ENCODE measurements around the gene NDUFB7. TPM values are rescaled to one million over a fixed set of nuclear protein-coding genes. Genes with fewer than 3 reads are reported as not detected.

NDUFB7 gene
- total and polyA plus RNA-seq, 7 experiments from 2014 or later: 50.6 to 210 (median 70.8) TPM

- peak; percentile 91 for ATAC-seq
- Histone ChIP-seq H3K9me3 (ENCODE audit: control insufficient read depth in 2 of 3, low read length in 3 of 3) (no peaks in the 10 kb centered on the region), H3K27me3 (ENCODE audit: control insufficient read depth in 2 of 2, insufficient read depth in 2 of 2, low read length in 2 of 2) (no peaks in the 10 kb centered on the region), H3K27ac (ENCODE audit: low read depth, low read length) (no peak overlapping the region), H3K4me1 (ENCODE audit: control insufficient read depth in 2 of 2, insufficient read depth in 2 of 2, low read length in 2 of 2) (peaks cover 15 to 53% of the 10 kb centered on the region in 2 donors), H3K36me3 (ENCODE audit: control insufficient read depth in 2 of 3, insufficient read depth in 3 of 3, low read length in 3 of 3) (peaks cover 0 to 20% (median 0%) of the 10 kb centered on the region in 3 experiments), H3K4me3 (ENCODE audit: low read length) (peak overlapping the region; percentile 10)
- peak overlapping the region in 8 of 9 donors; percentile 79 to 90 (median 84) for H3K27ac Mint-ChIP-seq
- peak; percentile 42 to 75 (median 60) for DNase-seq
- no peaks in the 10 kb centered on the region for H3K27me3 Mint-ChIP-seq
- no peaks in the 10 kb centered on the region for H3K9me3 Mint-ChIP-seq
- intact Hi-C loops (cut with micrococcal nuclease): loop anchor here in 1 of 2 donors (1.0 to 10.0 kb wide), 3 partner anchors 16 to 422 kb away; partner anchors contain the start of genes ASF1B and NDUFB7
- peak overlapping the region; percentile 29 to 79 (median 68) for H3K4me3 Mint-ChIP-seq
- H3K36me3 Mint-ChIP-seq: peaks cover 0 to 4% (median 0%) of the 10 kb centered on the region in 5 donors
- ChIA-PET POLR2A (interaction anchor here (0.6 to 3.4 kb wide), 11 partner anchors 9 to 84 kb away, joined by 3 to 30 read pairs (median 4); partner anchors contain the start of genes DNAJB1 and NDUFB7), CTCF (interaction anchor here (0.6 to 2.2 kb wide), 8 partner anchors 9 to 54 kb away, joined by 3 to 12 read pairs (median 6); partner anchors contain the start of genes DNAJB1 and NDUFB7)
- H3K4me1 Mint-ChIP-seq: peaks cover 28 to 71% (median 40%) of the 10 kb centered on the region in 7 donors
Measured at GRCh38 chr19:14556662-14557188, 15.1 kb downstream of the NDUFB7 start.

GRCh38 chr19:14555918-14556661, 15.8 kb downstream of the NDUFB7 start:
- intact Hi-C loops (cut with micrococcal nuclease): loop anchor here in 1 of 2 donors (1.0 to 10.0 kb wide), 3 partner anchors 17 to 421 kb away; partner anchors contain the start of genes ASF1B and NDUFB7

DNA sequence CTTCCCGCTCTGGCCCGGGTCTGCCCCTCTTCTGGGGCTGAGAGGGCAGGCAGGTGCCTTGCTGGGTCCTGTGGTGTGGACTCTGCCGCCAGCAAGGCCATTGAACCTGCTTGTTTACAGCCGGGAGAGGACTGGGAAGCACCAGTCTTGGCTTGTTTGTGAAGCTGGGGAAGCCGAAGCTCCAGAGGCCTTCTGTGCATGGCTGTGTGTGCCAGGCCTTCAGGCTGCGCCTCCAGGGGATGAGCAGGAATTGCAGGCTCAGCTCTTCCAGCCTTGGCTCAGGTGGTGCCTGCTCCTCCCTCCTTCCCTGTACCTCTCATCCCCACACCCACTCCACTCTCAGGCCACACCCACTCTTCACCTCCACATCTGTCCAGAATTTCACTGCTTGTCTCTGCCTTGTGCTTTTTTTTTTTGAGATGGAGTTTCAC, 17.5 kb downstream of the NDUFB7 start:
- ATAC-seq: no peak
- Mint-ChIP-seq H3K4me3 (peak overlapping the region in 4 of 10 donors; percentile 16 to 33 (median 24)), H3K27ac (peak overlapping the region in 7 of 9 donors; percentile 69 to 94 (median 77)), H3K27me3 (no peaks in the 10 kb centered on the region), H3K9me3 (no peaks in the 10 kb centered on the region), H3K36me3 (peaks cover 0 to 8% (median 4%) of the 10 kb centered on the region in 5 donors), H3K4me1 (peaks cover 40 to 82% (median 54%) of the 10 kb centered on the region in 7 donors)
- H3K9me3 ChIP-seq (ENCODE audit: control insufficient read depth in 2 of 3, low read length in 3 of 3): no peaks in the 10 kb centered on the region
- ChIA-PET CTCF (interaction anchor here (0.6 to 1.9 kb wide), 3 partner anchors 50 to 547 kb away, joined by 3 to 6 read pairs (median 3); no protein-coding TSS in a partner anchor), POLR2A (interaction anchor here (0.6 to 2.6 kb wide), 7 partner anchors 7 to 196 kb away, joined by 3 to 14 read pairs (median 4); partner anchors contain the start of gene DNAJB1)
- peaks cover 0 to 29% (median 0%) of the 10 kb centered on the region in 3 experiments for H3K36me3 ChIP-seq (ENCODE audit: control insufficient read depth in 2 of 3, insufficient read depth in 3 of 3, low read length in 3 of 3)
- no peaks in the 10 kb centered on the region for H3K27me3 ChIP-seq (ENCODE audit: control insufficient read depth in 2 of 2, insufficient read depth in 2 of 2, low read length in 2 of 2)
- H3K4me3 ChIP-seq (ENCODE audit: low read length): no peak overlapping the region
- H3K4me1 ChIP-seq (ENCODE audit: control insufficient read depth in 2 of 2, insufficient read depth in 2 of 2, low read length in 2 of 2): peaks cover 24 to 60% of the 10 kb centered on the region in 2 donors
- H3K27ac ChIP-seq (ENCODE audit: low read depth, low read length): no peak overlapping the region
- DNase-seq: no peak
- intact Hi-C loops (cut with micrococcal nuclease): loop anchor here in 1 of 2 donors (5.0 to 10.0 kb wide), 2 partner anchors 122 to 420 kb away; partner anchors contain the start of genes ASF1B and PKN1

More at GRCh38 chr19:14555918-14556661, 15.8 kb downstream of the NDUFB7 start:
- Mint-ChIP-seq H3K36me3 (peaks cover 0 to 4% (median 0%) of the 10 kb centered on the region in 5 donors), H3K27ac (peak overlapping the region in 8 of 9 donors; percentile 79 to 90 (median 84)), H3K4me1 (peaks cover 34 to 74% (median 43%) of the 10 kb centered on the region in 7 donors), H3K9me3 (no peaks in the 10 kb centered on the region), H3K4me3 (peak overlapping the region; percentile 29 to 79 (median 68)), H3K27me3 (no peaks in the 10 kb centered on the region)
- no peak for DNase-seq
- no peak overlapping the region for H3K27ac ChIP-seq (ENCODE audit: low read depth, low read length)
- no peak for ATAC-seq
- ChIA-PET POLR2A (interaction anchor here (1.0 to 3.4 kb wide), 10 partner anchors 8 to 83 kb away, joined by 3 to 30 read pairs (median 4); partner anchors contain the start of genes DNAJB1 and NDUFB7), CTCF (interaction anchor here (0.6 to 2.2 kb wide), 10 partner anchors 9 to 529 kb away, joined by 3 to 12 read pairs (median 6); partner anchors contain the start of genes DNAJB1 and NDUFB7)
- no peaks in the 10 kb centered on the region for H3K27me3 ChIP-seq (ENCODE audit: control insufficient read depth in 2 of 2, insufficient read depth in 2 of 2, low read length in 2 of 2)
- peaks cover 21 to 59% of the 10 kb centered on the region in 2 donors for H3K4me1 ChIP-seq (ENCODE audit: control insufficient read depth in 2 of 2, insufficient read depth in 2 of 2, low read length in 2 of 2)
- H3K36me3 ChIP-seq (ENCODE audit: control insufficient read depth in 2 of 3, insufficient read depth in 3 of 3, low read length in 3 of 3): peaks cover 0 to 20% (median 0%) of the 10 kb centered on the region in 3 experiments
- H3K4me3 ChIP-seq (ENCODE audit: low read length): peak overlapping the region; percentile 10
- H3K9me3 ChIP-seq (ENCODE audit: control insufficient read depth in 2 of 3, low read length in 3 of 3): no peaks in the 10 kb centered on the region

DNA sequence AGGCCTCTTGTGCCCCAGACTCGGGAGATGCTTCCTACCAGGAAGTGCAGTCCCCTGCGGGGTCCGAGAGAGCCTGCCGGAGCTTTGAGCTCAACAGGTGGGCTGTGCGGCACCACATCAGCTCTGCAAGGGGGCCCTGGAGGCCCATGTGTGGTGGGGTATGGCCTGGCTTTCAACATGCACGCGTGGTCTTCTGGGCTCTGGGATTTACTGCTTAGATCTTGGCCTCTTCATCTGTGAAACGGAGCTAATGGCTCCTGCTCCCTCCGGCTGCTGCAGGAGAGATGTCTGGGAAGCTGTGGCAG, 18.0 kb downstream of the NDUFB7 start:
- ChIA-PET CTCF (interaction anchor here (0.7 to 1.9 kb wide), 3 partner anchors 11 to 55 kb away, joined by 3 to 6 read pairs (median 3); no protein-coding TSS in a partner anchor), POLR2A (interaction anchor here (0.6 to 2.6 kb wide), 8 partner anchors 8 to 196 kb away, joined by 3 to 14 read pairs (median 4); partner anchors contain the start of gene DNAJB1)
- Mint-ChIP-seq H3K27me3 (no peaks in the 10 kb centered on the region), H3K27ac (peak overlapping the region in 7 of 9 donors; percentile 63 to 91 (median 77)), H3K9me3 (no peaks in the 10 kb centered on the region), H3K4me3 (peak overlapping the region in 1 of 10 donors; percentile 26), H3K4me1 (peaks cover 40 to 77% (median 54%) of the 10 kb centered on the region in 7 donors), H3K36me3 (peaks cover 0 to 8% (median 4%) of the 10 kb centered on the region in 5 donors)
- Histone ChIP-seq H3K4me3 (ENCODE audit: low read length) (no peak overlapping the region), H3K27me3 (ENCODE audit: control insufficient read depth in 2 of 2, insufficient read depth in 2 of 2, low read length in 2 of 2) (no peaks in the 10 kb centered on the region), H3K9me3 (ENCODE audit: control insufficient read depth in 2 of 3, low read length in 3 of 3) (no peaks in the 10 kb centered on the region), H3K4me1 (ENCODE audit: control insufficient read depth in 2 of 2, insufficient read depth in 2 of 2, low read length in 2 of 2) (peaks cover 24 to 60% of the 10 kb centered on the region in 2 donors), H3K36me3 (ENCODE audit: control insufficient read depth in 2 of 3, insufficient read depth in 3 of 3, low read length in 3 of 3) (peaks cover 0 to 34% (median 0%) of the 10 kb centered on the region in 3 experiments), H3K27ac (ENCODE audit: low read depth, low read length) (no peak overlapping the region)
- ATAC-seq (no peak), DNase-seq (no peak)
- intact Hi-C loops (cut with micrococcal nuclease): loop anchor here in 1 of 2 donors (5.0 to 10.0 kb wide), 2 partner anchors 122 to 419 kb away; partner anchors contain the start of genes ASF1B and PKN1

- H3K36me3 ChIP-seq (ENCODE audit: control insufficient read depth in 2 of 3, insufficient read depth in 3 of 3, low read length in 3 of 3): peaks cover 0 to 36% (median 0%) of the 10 kb centered on the region in 3 experiments
- no peaks in the 10 kb centered on the region for H3K27me3 ChIP-seq (ENCODE audit: control insufficient read depth in 2 of 2, insufficient read depth in 2 of 2, low read length in 2 of 2)
- Mint-ChIP-seq H3K4me3 (peak overlapping the region in 3 of 10 donors; percentile 35 to 76 (median 39)), H3K36me3 (peaks cover 0 to 13% (median 4%) of the 10 kb centered on the region in 5 donors), H3K27ac (peak overlapping the region in 7 of 9 donors; percentile 67 to 94 (median 84)), H3K9me3 (no peaks in the 10 kb centered on the region), H3K27me3 (no peaks in the 10 kb centered on the region), H3K4me1 (peaks cover 40 to 74% (median 57%) of the 10 kb centered on the region in 7 donors)
- no peaks in the 10 kb centered on the region for H3K9me3 ChIP-seq (ENCODE audit: control insufficient read depth in 2 of 3, low read length in 3 of 3)
- ChIA-PET POLR2A (interaction anchor here (0.9 to 2.6 kb wide), 7 partner anchors 9 to 50 kb away, joined by 3 to 14 read pairs (median 4); partner anchors contain the start of gene DNAJB1), CTCF (interaction anchor here (0.7 kb wide), 1 partner anchor 10 kb away, joined by 3 read pairs; no protein-coding TSS in a partner anchor)
- ATAC-seq: no peak
- peaks cover 24 to 56% of the 10 kb centered on the region in 2 donors for H3K4me1 ChIP-seq (ENCODE audit: control insufficient read depth in 2 of 2, insufficient read depth in 2 of 2, low read length in 2 of 2)
- H3K4me3 ChIP-seq (ENCODE audit: low read length): no peak overlapping the region
- H3K27ac ChIP-seq (ENCODE audit: low read depth, low read length): peak overlapping the region; percentile 64
- DNase-seq: no peak
- intact Hi-C loops (cut with micrococcal nuclease): loop anchor here in 1 of 2 donors (5.0 to 10.0 kb wide), 2 partner anchors 121 to 418 kb away; partner anchors contain the start of genes ASF1B and PKN1
Measured at GRCh38 chr19:14553042-14553938, 18.6 kb downstream of the NDUFB7 start.
